HG03354 (cell line): ENCODE measurements around the gene DLG3.
"Not testable (repeated sequence)": the region's sequence is repeated elsewhere in the genome, so short reads cannot be mapped to it uniquely, and the experiment has no call there.

Experiments
- ATAC-seq: cut with Tn5 transposase; IDR thresholded peaks from one replicate; pipeline ENCODE4 v1.9.1; 2021; ENCODE audit warnings: mild to moderate bottlenecking; ENCODE audit not compliant: unreplicated experiment, poor library complexity, severe bottlenecking

DLG3 gene

DNA sequence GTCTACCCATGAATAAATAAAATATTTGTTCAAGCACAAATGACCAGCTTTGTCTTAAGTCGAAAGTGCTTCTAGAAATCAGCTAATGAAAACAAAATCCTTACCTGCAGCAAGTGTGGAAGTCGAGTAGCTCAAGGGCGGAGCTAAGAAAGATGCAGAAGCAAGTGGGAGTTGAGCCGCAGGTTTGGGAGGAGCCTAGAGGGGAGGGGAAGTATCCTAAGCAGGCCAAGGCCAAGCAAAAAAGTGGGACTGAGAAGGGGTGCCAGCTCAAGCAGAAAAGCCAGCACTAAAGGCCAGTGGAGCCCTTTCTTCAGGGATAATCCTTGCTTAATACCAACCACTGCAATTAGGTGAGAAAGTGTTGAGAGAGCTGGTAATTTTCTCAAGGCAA, 60.8 kb downstream of the DLG3 start:
- ATAC-seq: no peak

DNA sequence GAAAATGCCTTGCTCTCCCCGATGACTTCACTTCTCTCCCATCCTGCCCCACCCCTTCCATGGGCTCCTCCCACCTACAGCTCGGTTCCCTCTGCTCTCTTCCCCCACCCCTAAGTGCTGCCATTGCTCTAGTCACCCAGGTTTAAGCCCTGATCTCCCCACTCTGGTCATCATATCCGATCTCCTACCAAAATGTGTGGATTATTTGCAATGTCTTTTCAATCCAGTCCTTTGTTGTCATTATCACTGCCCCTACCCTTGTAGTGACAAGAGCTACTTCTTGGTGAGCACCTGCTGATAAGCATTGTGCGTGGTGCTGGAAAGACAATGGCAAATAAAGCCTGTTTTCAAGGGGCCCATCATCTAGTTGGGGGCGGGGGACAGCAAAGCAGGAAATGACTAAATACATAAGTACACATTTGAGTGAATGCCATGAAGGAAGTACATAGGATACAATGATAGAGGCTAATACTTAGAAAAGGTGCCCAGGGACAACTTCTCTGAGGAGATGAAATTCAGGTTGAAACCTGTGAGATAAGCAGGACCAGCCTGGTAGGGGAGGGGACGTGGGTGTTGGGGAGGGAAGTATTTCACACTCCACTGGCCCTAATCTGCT, 63.8 kb downstream of the DLG3 start:
- peak; percentile 74 for ATAC-seq

DNA sequence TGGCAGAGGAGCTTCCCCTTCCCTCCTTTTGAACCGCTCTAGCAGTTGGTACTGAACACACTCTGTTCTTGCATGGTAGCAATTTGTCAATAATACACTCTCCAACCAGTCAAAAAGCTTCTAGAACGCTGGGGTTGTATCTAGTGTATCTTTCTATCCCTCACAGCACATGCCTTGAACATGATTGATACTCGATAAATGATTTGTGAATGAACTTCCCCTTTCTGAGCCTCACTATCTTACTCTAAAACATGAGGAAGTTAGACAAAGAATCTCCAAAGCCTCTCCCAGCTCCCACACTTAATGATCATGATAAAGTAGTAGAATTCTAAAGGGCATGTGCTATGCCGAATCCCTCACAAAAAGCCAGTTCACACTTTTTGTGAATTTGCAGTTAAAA, 64.4 kb downstream of the DLG3 start:
- ATAC-seq: no peak

DNA sequence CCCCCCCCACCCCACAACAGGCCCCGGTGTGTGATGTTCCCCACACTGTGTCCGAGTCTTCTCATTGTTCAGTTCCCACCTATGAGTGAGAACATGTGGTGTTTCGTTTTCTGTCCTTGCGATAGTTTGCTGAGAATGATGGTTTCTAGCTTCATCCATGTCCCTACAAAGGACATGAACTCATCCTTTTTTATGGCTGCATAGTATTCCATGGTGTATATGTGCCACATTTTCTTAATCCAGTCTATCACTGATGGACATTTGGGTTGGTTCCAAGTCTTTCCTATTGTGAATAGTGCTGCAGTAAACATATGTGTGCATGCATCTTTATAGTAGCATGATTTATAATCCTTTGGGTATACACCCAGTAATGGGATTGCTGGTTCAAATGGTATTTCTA, 70.6 kb downstream of the DLG3 start:
- not testable (repeated sequence) for ATAC-seq

DNA sequence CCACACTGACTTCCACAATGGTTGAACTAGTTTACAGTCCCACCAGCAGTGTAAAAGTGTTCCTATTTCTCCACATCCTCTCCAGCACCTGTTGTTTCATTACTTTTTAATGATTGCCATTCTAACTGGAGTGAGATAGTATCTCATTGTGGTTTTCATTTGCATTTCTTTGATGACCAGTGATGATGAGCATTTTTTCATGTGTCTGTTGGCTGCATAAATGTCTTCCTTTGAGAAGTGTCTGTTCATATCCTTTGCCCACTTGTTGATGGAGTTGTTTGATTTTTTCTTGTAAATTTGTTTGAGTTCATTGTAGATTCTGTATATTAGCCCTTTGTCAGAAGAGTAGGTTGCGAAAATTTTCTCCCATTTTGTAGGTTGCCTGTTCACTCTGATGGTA, 71.1 kb downstream of the DLG3 start:
- ATAC-seq: not testable (repeated sequence)

DNA sequence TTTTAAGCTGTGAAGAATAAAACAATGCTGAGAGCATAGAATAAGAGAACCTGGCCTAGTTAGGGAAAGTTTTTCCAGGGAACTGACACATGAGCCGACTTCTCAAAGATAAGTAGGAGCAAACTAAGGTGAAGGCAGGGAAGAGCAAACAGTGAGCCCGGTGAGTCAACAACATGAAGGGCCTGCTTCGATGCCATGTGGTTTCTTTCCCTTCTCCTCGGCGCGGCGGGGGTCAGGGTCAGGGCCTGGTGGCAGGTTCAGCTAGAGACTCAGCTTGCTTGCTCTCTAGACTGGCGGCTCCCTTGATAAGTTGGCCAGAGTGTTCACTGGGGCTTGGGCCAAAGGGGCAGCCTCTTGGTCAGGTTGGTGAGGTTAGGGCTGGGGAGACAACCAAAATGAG, 81.1 kb downstream of the DLG3 start:
- no peak for ATAC-seq

DNA sequence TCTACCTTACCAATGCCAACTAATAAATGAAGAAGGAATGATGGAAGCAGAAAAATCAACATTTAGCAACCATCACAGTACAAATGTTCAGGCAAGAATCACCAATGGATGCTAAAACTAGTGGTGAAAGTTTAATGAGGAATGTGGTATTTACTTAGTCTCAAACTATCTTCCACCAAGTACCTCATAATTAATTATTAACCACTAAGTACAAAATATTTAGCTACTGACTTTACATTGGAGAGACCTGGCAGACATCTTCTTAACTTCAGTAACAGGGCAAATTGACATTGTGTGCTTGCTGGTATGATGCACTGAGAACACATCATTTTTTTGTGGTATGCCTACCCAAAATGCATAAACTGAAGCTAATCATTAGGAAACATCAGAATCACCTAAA, 82.4 kb downstream of the DLG3 start:
- ATAC-seq: no peak

DNA sequence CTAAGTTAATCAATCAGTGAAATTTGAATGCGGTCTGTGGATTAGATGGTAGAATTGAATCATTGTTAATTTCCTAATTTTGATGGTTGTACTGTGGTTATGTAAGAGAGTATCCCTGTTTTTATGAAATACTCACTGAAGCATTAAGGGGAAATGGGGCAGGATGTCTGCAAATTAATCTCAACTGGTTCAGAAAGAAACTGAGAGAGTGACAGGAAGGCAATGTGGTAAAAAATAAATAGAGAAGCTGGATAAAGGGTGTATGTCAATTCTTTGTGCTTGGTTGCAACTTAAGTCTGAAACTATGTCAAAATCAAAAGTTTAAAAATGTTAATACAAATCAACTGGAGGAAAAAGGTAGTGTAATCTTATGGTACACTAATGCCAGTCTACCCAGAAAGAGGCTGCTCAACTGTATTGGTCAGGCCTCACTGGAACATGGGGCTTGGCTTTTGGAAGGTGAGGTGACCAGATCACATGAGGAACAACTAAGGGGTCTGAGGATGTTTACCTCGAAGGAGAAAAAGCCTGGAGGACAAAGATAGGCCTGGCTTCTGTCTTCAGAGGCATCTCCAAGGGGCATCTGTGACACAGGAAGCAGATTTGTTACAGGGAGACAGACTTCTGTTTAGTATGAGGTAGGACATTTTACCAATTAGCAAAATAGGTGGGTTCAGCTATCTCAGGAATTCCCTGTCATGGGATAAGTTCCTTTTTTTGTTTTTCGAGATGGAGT, 83.1 kb downstream of the DLG3 start:
- no peak for ATAC-seq

DNA sequence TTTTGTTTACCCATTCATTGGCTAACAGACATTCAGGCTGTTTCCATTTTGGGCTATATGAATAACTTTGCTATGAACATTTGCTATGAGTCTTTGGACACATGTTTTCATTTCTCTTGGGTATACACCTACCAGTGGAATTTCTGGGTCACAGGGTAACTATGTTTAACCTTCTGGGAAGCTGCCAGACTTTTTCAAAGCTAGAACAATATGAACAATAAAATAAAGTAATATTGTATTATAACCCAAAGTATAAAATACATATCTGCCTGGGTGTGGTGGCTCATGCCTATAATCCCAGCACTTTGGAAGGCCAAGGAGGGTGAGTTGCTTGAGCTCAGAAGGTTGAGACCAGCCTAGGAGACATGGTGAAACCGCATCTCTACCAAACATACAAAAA, 90.6 kb downstream of the DLG3 start:
- ATAC-seq: no peak

DNA sequence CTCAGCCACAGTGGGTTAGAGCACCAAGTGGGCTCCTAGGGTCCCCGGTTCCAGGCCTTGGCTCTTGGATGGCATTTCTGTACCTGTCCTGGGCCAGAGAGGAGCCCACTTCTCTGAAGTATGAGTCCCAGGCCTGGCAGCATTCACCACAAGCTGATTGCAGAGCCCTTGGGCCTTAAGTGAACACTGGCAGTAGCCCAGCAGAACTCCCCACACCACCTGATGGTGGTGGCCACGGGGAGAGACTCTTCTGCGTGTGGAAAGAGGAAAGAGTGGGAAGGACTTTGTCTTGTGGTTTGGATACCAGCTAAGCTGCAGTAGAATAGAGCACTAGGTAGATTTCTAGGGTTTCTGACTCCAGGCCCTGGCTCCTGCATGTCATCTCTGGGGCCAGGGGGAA, 104.8 kb downstream of the DLG3 start:
- ATAC-seq: no peak

DNA sequence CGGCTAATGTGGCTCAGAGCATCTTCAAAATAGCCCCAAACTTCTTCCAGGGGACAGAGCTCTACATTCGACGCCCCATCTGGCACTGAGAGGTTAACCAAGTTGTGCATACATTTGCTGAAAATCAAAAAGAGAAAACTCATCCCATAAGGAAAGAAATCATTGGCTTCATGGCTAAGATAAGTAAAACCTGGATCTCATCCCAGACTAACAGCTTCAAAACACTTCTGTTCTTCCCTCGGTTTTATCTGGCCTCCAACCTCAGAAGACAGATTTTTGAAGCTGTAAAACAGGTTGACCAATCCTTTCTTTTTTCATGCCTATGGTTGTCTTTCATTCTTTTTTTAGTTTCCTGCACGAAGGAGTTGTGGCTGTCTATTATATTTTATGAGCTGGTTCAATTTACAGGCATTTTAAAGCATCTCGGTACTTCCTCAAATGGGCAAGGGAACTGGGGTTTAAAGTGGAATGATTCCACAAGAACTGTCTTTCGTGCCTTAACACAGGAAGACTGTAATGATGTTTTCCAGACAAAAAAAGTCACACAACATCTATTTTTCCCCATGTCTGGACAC, 107.6 kb downstream of the DLG3 start:
- ATAC-seq: no peak

DNA sequence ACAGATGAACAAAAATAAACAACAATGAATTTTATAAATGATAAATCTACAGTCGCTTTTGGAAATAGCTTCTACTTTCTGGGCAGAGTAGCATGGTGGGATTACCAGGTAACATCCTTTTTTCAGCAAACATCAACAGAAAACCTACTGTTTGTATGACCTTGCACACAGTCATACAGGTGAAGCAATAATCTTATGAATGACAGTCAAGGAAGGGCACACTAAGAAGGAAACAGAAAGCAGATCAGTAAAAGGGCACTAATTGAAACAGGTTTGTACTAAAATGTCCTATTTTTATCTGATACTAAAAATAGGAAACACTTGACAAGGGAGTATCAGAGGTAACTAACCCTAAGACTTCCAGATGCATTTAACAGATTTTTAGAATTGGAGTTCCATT, 108.9 kb downstream of the DLG3 start:
- ATAC-seq: peak; percentile 60

DNA sequence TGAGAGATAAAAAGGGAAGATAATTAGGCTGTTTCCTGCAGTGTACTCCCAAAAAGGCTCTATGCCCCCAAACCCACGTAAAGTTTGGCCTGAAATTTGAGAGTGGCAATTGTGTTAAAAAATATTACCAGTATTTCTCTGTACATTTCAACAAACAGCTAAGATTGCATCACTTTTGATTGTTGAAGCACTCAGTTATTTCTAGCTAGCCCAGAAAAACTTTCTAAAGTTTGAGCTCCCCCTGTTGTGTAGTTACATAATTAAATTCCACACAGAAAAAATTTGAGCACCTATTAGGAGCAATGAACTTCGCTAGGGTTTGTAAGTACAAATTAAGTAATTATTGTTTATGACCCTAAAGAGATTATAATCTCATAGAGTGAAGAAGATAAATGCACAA, 109.4 kb downstream of the DLG3 start:
- ATAC-seq: no peak

DNA sequence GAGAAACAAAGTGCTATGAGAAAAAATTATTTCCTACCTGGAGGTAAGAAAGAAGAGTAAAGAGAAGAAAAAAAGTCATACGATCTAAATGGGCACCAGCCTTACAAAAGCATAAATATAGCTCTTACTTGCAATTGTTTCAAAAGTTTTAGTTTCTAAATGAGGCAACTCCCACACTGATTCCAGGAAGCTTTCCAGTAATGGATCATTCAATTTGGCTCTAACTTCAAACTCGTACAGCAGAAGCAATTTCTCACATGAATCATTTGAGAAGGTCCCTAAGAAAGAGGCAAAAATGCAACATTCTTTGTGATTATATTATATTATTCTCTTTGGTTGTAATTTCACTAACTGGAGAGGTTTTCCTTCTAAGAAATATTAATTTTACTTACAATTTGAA, 109.9 kb downstream of the DLG3 start:
- ATAC-seq: no peak

DNA sequence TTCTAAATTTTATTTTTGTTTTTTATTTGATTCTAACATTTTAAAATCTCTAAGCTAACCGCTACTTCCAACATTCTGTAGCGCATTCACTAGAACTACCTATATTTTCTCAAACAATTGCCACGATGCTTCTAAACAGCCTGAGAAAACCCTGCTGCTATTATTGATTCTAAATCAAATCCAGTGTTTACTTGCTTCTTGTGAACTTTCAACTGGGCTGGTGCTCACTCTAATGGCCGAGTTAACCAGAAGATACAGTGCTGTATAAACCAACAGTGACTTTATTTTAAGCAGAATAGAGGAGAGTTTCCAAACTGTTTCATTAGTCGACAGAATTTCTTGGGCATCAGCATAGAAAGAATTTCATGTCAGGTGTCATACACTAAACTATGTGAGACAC, 110.3 kb downstream of the DLG3 start:
- ATAC-seq: no peak
